GM21825 (cell line): Measurements from ENCODE around the gene BCKDHA.
"Not testable (repeated sequence)": the region's sequence is repeated elsewhere in the genome, so short reads cannot be mapped to it uniquely, and the experiment has no call there.

Experiments used
- ATAC-seq: cut with Tn5 transposase; IDR thresholded peaks from one replicate; pipeline ENCODE4 v1.9.1; 2021; ENCODE audit warnings: mild to moderate bottlenecking, moderate library complexity; ENCODE audit not compliant: unreplicated experiment

Gene BCKDHA

GRCh38 chr19:41424335-41425173 is 26.9 kb downstream of the BCKDHA start:
- ATAC-seq: no peak

- no peak for ATAC-seq
Measured at GRCh38 chr19:41425174-41426115, 27.8 kb downstream of the BCKDHA start.

- ATAC-seq: no peak
Measured at GRCh38 chr19:41426116-41426841, 28.7 kb downstream of the BCKDHA start.

DNA sequence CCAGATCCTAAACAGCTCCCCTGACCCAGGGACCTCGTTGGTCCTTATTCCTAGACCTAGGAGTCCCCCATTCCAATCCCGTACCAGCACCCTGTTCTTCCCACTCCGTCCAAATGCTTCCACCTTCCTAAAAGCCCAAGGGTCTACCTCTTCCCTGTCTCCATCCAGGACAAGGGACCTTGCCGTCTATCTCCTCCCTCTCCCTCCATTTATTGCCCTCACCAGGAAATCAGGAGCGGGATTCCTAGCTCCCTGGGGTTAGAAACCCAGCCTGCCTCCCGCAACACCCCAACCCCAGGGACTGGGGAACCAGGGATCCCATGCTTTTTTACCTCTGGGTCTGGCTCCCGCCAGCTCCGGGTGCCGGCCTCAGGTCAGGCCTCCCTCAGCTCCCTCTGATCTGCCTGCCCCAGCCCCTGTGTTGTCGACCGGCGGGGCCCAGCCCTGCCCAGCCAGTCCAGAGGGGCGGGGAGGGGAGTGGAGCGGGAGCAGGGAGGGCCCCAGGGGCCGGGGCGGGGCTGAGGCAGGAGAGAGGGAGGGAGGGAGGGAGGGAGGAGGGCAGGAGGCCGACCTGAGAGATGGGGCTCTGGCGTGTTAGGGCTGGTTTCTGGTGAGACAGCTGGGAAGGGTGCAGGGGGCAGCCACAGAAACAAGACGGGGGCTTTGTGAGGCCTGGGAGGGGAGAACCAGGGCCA is 29.5 kb downstream of the BCKDHA start, which contains the start of gene B3GNT8:
TSS of gene B3GNT8 (minus strand) at position 423 of the 695 bp plus-strand sequence. CDS start 596 bp downstream, outside the sequence.
- no peak for ATAC-seq

GRCh38 chr19:41427647-41428480 is 30.2 kb downstream of the BCKDHA start:
- no peak for ATAC-seq

- ATAC-seq: no peak
Measured at GRCh38 chr19:41428481-41428859, 30.9 kb downstream of the BCKDHA start.

GRCh38 chr19:41430922-41431321 is 33.3 kb downstream of the BCKDHA start:
- no peak for ATAC-seq

GRCh38 chr19:41431426-41432386 is 34.1 kb downstream of the BCKDHA start:
- ATAC-seq: no peak

DNA sequence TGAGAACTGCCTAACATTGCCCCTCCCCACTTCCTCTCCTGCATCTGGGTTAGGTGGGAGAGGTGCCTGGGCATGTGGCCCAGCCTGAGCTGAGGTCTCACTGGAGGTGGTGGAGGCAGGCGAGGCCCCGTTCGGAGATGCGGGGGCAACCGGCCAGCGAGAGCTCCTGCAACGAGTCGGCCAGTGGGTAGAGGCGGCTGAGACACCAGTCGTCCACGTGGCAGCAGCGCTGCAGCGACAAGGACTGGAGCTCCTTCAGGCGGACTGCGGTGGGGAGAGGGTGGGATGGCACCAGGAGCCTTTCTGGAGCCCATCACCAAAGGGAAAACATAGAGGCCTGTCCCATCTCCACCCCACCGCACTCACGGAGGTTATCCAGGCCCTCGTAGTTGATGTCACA is 35.6 kb downstream of the BCKDHA start:
- ATAC-seq: no peak

DNA sequence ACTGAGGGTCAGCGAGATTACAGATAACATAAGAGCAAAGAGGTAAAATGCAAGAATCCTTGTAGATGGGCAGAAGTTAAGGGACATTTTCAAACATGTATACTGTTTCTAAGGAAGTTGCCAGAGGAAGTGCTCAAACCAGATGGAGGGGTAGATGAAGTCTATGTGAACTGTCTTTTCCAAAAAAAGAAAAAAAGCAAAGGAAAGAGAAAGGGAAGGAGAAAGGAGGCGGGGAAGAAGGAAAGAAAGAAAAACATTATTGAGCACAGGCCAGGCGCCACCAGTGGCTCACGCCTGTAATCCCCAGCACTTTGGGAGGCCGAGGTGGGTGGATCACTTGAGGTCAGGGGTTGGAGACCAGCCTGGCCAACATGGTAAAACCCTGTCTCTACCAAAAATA is 36.8 kb downstream of the BCKDHA start:
- no peak for ATAC-seq

DNA sequence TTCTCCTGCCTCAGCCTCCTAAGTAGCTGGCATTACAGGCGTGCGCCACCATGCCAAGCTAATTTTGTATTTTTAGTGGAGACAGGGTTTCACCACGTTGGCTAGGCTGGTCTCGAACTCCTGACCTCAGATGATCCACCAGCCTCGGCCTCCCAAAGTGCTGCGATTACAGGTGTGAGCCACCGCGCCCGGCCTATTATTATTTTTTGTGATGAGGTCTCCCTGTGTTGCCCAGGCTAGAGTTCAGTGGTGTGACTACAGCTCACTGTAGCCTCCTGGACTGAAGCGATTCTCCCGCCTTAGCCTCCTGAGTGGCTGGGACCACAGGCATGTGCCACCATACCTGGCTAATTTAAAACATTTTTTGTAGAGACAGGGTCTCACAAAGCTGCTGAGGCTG is 37.8 kb downstream of the BCKDHA start:
- ATAC-seq: not testable (repeated sequence)

DNA sequence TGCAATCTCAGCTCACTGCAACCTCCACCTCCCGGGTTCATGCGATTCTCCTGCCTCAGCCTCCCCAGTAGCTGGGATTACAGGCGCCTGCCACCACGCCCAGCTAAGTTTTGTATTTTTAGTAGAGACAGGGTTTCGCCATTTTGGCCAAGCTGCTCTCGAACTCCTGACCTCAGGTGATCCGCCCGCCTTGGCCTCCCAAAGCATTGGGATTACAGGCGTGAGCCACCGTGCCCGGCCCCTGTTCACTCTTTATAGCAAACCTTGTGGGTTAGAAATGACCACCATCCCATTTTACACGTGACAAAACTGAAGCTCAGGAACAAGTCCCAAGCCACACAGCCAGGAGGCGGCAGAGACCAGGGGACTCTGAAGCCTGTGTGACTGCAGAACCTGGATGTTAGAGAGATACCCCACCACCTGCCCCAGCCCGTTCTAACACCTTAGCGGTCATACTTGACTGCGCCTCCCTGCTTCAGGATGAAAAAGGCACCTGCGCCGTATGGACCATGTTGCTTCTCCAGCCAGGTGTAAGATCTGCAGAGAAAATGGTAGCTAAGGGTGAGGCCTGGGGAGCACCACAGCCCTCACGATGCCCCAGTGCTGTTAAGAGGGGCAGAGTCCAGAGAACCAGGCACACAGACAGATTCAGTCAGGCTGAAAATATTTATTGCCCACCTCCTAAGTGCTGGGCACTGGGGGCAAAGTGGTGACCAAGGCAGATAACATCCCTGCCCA is 38.5 kb downstream of the BCKDHA start:
- ATAC-seq: no peak

DNA sequence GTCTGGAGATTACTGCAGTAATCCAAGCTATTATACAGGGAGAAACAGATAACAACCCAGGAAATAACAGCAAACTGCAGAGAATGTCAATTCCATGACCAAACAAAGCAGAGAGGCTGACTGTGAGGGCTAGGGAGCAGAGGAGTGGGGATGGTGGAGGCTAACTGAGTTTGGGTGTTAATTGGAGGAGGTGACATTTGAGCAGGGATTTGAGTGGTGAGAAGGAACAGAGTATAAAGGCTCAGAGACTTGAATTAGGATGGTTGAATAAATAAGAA is 39.0 kb downstream of the BCKDHA start:
- ATAC-seq: no peak

DNA sequence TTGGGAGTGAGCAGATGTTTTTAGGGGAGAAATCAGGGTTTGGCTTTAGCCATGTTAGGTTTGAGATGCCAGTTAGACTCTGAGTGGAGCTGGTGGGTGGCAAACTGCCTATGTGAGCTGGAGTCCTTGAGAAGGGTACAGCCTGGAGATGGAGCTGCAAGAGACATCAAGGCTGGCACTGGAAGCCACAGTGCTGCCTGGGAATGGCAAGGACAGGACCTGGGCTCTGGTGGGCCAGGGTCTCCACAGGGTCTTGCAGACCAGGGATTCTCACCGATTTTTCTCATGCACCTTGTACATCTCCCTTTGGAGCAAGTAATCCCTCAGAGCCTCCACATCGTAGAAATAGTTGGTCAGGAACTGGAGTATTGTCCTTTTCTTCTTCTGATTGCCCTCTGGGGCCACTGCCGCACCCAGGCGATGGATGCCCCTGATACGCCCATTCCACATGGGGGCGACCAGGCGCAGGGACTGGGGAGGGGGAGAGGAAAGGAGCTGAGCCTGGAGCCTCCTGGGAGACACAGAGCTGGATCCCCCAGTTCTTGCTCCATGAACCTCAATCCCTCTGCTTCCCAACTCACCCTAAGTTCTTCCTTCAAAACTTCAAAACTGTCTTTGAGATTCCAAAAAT is 40.4 kb downstream of the BCKDHA start:
- no peak for ATAC-seq

GRCh38 chr19:41439441-41440222 is 42.0 kb downstream of the BCKDHA start, which contains the start of gene DMAC2:
DMAC2 (minus strand) TSS chr19:41439912; CDS start chr19:41439899, 13 bp downstream.
- ATAC-seq: peak; percentile 83

DNA sequence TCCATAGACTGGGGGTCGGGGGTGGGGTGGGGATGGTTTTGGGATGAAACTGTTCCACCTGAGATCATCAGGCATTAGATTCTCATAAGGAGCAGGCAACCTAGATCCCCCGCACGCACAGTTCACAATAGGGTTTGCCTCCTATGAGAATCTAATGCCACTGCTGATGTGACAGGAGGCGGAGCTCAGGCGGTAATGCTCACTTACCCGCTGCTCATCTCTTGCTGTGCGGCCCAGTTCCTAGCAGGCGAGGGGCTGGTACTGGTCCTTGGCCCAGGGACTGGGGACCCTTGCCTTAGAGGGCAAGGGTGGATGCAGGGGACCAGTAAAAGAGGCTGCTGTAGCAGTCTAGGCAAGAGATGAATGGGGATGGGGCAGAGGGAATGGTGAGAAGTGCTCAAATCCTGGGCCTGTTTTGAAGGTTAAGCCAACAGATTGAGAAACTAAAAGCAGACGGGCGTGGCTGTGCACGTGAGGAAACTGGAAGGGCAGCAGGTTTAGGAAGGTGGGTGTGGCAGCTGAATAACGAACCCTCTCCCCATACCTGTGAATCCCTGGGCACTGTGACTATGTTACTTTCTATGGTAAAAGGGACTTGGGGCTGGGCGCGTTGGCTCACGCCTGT is 43.8 kb downstream of the BCKDHA start:
- ATAC-seq: no peak
